Activated CD4-positive, alpha-beta T cell treated with anti-CD3 and anti-CD28 coated beads, Interleukin-2, amount 50 U/mL, for 4 hours (primary cell): Measurements from ENCODE around the gene RNF151.
A peak's percentile ranks its signal among the peaks of the same experiment; 100 is the strongest.
"Not testable (repeated sequence)": the region's sequence is repeated elsewhere in the genome, so short reads cannot be mapped to it uniquely, and the experiment has no call there.

ENCODE experiments used
- DNase-seq, 2 experiments: peaks; one replicate each; pipeline ENCODE4 v3.0.0-alpha.2; 2020

RNF151 gene

GRCh38 chr16:1966460-1966859 lies at the start of gene RNF151:
Gene RNF151 (plus strand): TSS chr16:1966856. CDS start chr16:1966882, 26 bp downstream.
- DNase-seq, result no peak

DNA sequence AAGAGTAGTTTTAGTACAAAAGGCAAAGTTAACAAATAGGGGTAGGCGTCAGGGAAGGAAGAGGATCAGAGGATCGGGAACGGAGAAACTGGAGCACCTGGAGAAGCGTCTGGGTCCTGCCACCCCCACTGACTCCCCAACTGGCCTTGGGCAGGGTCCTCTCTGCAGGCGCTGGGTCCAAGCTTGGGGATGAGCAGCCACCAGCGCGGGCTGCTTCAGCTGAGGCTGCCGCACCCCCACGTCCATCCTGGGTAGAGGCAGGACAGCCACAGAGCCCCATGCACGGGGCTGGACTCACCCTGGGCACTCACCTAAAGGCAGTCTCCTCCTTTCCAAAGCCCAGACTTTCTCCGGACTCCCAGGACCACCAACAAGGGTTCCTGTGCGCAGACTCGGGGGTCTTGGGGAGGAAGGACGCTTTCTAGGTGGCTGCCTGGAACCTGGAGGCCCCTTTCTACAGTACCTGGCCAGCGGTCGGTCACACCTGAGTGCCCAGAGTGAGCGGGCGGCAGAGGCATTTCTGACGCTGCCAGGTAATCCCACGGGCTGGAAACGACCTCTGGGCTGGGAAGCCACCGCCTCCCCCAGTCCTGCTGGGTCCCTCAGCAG lies 49.5 kb upstream of the RNF151 start:
- DNase-seq, result no peak

GRCh38 chr16:1917665-1918350 lies 48.8 kb upstream of the RNF151 start:
- DNase-seq, result no peak

DNA sequence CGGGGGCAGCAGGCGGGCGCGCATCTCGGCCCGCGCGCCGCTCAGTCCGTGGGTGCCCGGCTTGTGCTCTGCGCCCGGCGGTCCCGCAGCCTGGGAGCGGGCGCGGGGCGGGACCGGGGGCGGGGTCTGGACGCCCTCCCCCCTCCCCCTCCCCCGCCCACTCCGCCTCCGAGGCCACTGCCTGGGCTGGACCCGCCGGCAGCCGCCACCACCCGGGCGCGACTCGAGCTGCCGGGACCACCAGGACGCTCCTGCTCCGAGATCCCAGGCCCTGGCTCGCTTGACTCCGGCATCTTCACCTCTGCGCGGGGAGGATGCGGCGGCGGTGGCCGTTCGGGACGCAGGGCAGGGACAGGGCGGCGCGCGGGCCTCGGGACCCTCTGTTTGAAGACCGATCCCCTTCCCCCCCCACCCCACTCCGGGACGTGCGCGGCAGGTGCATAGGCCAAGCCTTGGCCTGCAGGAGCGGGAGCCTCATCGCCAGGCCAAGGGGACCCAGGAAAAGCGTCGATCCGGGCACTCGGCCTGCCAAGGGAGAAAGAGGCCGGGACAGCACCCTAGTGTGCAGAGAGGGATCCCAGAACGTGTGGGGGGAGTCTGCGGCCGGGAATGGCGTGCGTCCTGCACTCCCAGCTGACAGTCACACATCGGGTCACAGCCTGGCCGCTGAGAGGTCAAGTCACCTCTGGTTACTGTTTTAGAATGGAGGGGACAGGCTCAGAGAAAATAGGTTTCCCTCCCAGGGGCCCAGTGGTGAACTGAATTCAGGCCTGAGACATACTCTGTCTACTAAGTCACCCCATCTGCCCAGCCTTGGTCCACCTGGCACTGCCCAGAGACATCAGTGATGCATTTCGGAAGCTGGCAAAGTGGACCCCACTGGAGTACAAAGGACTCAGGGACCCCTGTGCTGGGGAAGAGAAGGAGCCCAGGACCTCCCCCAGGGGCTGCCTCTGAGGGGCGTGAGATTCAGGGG lies 48.0 kb upstream of the RNF151 start, which contains the start of gene HS3ST6:
HS3ST6 (minus strand) TSS at position 65 of the 976 bp plus-strand sequence. CDS start 92 bp downstream, outside the sequence.
- no peak for DNase-seq

DNA sequence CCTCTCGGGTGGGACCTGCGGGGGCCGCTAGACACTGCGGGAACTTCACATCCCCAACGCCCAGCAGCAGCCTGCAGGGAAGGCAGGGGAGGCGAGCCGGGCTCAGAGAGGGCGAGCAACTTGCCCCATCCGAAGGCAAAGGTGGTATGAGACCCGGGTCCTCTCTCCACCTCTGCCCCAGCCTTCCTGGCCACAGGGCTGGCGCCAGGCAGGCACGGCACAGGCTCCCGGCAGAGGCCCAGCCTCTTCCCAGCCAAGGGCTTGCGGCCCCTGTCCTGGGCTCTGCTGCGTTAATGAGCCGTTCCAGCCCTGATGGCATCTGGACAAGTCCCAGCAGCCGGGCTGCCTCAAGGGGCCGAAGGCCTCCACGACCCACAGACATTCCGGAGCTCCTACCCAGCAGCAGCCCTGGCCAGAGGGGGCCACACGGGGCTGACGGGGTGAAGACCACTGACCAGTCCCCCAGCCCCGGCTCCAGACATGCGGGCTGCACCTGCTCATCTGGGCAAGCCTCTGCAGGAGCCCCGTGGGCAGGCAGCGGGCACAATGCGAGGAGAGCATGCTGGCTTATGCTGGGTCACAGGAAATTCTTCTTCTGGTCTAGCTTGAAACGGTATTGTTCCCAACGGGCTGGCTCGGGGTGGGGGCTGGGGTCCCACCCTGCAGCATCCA lies 47.2 kb upstream of the RNF151 start:
- DNase-seq, result no peak

- not testable (repeated sequence) for DNase-seq
These were observed 46.5 kb upstream of the RNF151 start for GRCh38 chr16:1920122-1920521.

DNA sequence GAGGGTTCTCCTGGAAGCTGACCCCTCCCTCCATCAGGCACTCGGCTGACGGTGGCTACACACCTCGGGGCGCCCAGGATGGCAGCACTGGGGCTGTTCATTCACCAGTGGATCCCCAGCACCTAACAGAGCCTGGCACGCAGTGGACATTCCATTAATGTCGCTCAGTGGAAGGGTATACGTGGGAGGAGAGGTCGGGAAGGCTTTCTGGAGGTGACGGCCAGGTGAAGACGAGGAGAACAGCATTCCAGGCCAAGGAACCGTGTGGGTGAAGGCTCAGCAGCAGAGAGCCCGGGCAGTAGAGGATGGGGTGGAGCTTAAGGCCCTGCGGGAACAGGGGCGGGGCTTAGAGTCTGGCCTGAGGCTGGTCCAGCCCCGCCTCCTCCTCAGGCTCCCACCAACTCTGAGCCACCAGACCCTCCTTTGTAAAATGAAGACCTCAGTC lies 45.9 kb upstream of the RNF151 start:
- DNase-seq, result no peak

- no peak for DNase-seq
These were observed 44.3 kb upstream of the RNF151 start for GRCh38 chr16:1922357-1922756.

DNA sequence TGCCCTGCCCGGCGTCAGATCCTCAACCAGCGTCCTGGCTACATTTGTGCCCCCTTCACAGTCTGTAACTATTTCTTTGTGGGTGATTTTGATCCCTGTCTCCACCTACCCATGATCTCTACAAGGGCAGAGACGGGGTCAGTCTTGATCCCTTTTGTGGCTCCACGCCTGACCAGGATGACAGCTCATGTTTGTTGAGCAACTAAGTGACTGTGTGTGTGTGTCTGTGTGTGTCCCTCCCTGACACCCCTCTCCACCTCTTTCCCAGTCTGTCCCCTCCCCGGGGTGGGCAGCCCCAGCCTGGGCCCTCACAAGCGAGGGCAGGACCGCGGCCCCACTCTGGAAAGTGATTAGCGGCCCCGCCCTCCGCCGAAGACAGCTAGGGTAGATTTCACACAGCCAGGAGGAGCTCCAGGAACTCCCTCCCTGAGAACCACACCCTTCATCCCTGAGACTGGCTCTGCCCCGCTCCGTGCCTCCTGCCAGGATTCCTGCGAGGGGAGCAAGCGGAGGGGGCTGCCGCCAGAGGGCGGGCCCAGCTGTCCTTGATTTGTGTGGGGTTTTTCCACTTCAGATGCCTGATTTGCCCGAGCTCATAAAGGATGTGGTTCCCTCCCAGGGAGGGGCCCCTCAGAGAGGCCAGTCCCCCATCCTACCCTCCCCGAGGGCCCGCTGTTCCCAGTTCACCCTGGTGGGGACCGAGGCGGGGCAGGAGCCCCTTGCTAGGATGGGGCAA lies 43.2 kb upstream of the RNF151 start:
- no peak for DNase-seq

DNA sequence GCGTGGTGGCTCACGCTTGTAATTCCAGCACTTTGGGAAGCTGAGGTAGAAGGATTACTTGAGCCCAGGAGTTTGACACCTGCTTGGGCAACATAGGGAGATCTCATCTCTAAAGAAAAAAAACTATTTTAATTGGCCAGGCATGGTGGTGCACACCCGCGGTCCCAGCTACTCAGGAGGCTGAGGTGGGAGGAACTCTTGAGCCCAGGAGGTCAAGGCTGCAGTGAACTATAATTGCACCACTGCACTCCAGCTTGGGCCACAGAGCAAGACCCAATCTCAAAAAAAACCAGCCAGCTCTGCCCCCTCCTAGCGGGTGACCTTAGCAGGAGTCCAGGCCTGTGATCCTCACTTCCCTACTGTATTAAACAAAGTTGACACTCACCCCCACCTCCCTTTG lies 42.6 kb upstream of the RNF151 start:
- DNase-seq, result no peak

- no peak for DNase-seq
These were observed 40.4 kb upstream of the RNF151 start for GRCh38 chr16:1926271-1926670.

- DNase-seq, result no peak
These were observed 37.6 kb upstream of the RNF151 start for GRCh38 chr16:1929105-1929504.

- DNase-seq, result peak; percentile 87
These were observed 36.9 kb upstream of the RNF151 start for GRCh38 chr16:1929578-1930337.

- no peak for DNase-seq
These were observed 36.3 kb upstream of the RNF151 start for GRCh38 chr16:1930338-1930720.

DNA sequence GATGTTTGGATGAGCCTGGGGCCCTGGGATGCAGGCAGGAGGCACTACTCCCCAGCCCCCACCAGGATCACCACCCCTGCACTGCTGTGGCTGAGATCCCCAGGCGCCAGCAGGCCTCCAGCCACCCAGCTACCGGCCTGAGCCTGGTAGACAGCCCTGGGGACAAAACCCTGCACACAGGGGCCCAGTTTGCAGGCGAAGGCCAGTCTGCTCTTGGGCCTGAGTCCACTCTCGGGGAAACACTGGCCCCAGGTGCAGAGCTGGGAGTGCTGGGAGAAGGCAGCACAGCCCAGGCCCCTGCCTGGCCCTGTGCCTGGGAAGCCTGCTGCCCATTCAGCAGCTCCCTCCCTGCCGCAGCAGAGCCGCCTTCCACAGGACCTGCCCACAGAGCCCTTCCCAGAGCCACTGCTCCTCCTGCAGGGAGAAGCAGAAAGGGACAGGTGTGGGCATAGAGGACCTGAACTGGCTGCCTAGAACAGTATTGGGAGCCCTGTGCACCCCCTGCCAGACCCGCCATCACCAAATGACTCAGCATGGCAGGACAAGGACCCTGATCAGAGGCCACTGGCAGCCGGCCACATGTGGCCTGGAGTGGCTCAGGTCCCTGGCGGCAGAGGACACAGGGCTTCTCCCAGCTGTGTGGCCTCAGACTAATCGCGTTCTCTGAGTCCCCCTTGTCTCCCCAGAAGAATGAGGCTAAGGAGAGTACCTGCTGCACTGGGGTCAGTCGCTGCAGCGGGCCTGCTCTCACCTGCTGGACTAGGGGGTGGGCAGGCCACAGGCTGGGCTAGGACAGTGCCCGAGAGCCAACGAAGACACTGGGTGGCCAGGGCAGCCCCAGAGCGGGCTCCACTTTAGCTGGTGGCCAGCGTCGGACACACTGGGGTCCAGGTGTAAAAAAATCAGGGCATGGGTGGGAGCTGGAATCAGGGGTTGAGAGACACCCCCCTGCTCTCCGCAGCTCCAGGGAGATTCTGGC lies 34.3 kb upstream of the RNF151 start:
- DNase-seq, result no peak

- DNase-seq, result no peak
These were observed 33.5 kb upstream of the RNF151 start for GRCh38 chr16:1933097-1933661.

GRCh38 chr16:1936945-1937479 lies 29.6 kb upstream of the RNF151 start:
- DNase-seq, result no peak

- DNase-seq, result no peak
These were observed 28.3 kb upstream of the RNF151 start for GRCh38 chr16:1938316-1938715.

DNA sequence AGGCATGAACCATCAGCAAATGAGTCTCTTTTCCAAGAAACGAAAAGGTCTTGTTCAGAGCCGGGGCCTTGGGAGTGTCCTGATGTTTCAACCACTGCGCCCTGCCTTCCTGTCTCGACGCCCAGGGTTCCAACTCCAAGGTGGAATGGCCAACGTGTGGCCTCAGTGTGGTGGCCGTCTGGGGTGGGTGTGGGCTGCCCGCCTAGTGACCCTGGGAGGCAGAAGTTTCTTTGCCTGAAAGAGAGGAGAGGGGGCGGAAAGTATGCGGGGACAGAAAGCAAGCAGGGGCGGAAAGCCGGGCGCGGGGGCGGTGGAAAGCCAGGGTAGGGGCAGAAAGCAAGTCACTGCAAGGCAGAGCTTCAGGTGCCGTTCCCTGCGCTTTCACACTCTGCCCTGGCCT lies 27.7 kb upstream of the RNF151 start:
- no peak for DNase-seq
